ENCODE data around the gene EI24. TPM values are rescaled to one million over a fixed set of nuclear protein-coding genes. Genes with fewer than 3 reads are reported as not detected.
A peak's percentile ranks its signal among the peaks of the same experiment; 100 is the strongest.

The EI24 gene
- 164 and 170 TPM in 2 replicates for total RNA-seq (2022)
- percentile 87 among the genes with signal in this experiment for Bru-seq, nascent RNA
- BruChase-seq, experiment 1, labeled RNA remaining after a 2-hour chase, result percentile 93 among the genes with signal in this experiment
- percentile 97 among the genes with signal in this experiment for BruChase-seq, experiment 2, labeled RNA remaining after a 6-hour chase
- long read RNA-seq, transcript EI24-211 (11 exons, 1,544 nt), result minor isoform, 10 of 509 reads
- long read RNA-seq, transcript EI24-201 (11 exons, 2,455 nt), result major isoform, 408 of 509 reads
- long read RNA-seq, transcript EI24-213 (11 exons, 1,747 nt), result minor isoform, 7 of 509 reads
- long read RNA-seq, partial matches to known transcripts, result 19 of 509 reads
- long read RNA-seq, other reads (novel, unspliced or antisense), result 64 of 509 reads

DNA sequence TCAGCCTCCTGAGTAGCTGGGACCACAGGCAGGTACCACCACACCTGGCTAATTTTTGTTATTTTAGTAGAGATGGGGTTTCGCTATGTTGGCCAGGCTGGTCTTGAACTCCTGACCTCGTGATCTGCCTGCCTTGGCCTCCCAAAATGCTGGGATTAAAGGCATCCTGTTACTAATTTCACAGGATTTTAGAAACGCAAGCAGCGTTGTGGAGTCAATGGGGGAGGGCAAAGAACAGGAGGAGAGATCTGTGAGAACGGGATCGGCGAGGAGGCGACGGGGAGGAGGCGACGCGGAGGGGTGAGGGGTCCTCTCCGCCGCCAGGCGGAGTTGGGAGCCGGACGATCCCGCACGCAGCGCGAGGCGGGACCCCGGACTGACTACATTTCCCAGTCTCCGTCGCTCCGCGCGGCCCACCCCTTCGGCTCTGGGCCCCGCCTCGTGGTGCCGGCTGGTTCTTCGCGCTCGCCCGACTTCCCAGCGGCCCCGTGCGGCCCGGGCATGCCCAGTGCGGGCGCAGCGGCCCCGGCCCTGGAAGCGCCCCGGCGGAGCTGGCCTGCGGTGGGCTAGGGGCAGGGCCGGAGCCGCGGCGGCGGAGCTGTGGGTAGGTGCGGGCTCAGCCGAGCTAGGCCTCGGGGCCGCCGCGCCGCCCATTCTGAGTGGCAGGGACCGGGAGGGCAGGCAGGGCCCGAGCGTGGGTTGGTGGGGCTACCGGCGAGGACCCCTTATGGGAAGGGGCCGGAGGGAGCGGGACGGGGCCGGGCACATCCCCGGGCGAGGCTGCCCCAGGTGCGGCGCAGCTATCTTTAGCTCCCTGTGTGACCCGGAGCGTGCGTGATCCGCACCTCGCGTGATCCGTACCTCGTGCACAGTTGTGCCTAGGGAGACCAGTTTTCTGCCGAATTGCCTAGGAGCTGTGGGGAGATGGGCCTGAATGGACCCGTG is at the start of gene EI24:
EI24 (plus strand) TSS at position 508 of the 945 bp plus-strand sequence. CDS start 3,051 bp downstream, outside the sequence.
- no TSS peak for BruUV-seq (replicated peaks)
- H3K27me3 ChIP-seq (replicated peaks; ENCODE audit: control insufficient read depth, insufficient read depth, low read length), result no peaks in the 10 kb centered on the region
- H3K4me1 Mint-ChIP-seq (ENCODE audit: low read depth, unreplicated experiment), result peaks cover 15% of the 10 kb centered on the region
- peak within 1 kb of the TSS; percentile 80 for H3K4me3 Mint-ChIP-seq (ENCODE audit: unreplicated experiment)
- H3K9me3 ChIP-seq, result no peaks in the 10 kb centered on the region
- peaks cover 27% of the 10 kb centered on the region for H3K4me1 ChIP-seq
- H3K36me3 ChIP-seq (ENCODE audit: control insufficient read depth, insufficient read depth, low read length), result 0 out of 2 replicates have a peak, but pooled peaks cover 3% of the 10 kb centered on the region
- POLR2A ChIA-PET, result interaction anchor here (0.6 to 2.3 kb wide), 6 partner anchors 23 to 67 kb away, joined by 3 to 20 read pairs (median 4); partner anchors contain the start of gene STT3A
- intact Hi-C loops (cut with micrococcal nuclease; ENCODE audit: unreplicated experiment), result loop anchor here (1.0 to 2.0 kb wide), 3 partner anchors 23 to 57 kb away; partner anchors contain the start of gene STT3A
- peaks cover 23% of the 10 kb centered on the region for H3K36me3 Mint-ChIP-seq (ENCODE audit: insufficient read depth, unreplicated experiment)
- TF ChIP-seq, protein P1, sequence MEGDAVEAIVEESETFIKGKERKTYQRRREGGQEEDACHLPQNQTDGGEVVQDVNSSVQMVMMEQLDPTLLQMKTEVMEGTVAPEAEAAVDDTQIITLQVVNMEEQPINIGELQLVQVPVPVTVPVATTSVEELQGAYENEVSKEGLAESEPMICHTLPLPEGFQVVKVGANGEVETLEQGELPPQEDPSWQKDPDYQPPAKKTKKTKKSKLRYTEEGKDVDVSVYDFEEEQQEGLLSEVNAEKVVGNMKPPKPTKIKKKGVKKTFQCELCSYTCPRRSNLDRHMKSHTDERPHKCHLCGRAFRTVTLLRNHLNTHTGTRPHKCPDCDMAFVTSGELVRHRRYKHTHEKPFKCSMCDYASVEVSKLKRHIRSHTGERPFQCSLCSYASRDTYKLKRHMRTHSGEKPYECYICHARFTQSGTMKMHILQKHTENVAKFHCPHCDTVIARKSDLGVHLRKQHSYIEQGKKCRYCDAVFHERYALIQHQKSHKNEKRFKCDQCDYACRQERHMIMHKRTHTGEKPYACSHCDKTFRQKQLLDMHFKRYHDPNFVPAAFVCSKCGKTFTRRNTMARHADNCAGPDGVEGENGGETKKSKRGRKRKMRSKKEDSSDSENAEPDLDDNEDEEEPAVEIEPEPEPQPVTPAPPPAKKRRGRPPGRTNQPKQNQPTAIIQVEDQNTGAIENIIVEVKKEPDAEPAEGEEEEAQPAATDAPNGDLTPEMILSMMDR (IDR thresholded peaks at IDR 0.05; ENCODE audit: insufficient read depth in 1 of 2, low read depth in 1 of 2, low read length in 1 of 2, severe bottlenecking in 1 of 2, unreplicated experiment in 1 of 2), result peak; percentile 89 to 98
- peak; percentile 97 to 99 for DNase-seq
- no peaks in the 10 kb centered on the region for H3K9me3 Mint-ChIP-seq (ENCODE audit: unreplicated experiment)
- peak within 1 kb of the TSS; percentile 58 for H3K27ac Mint-ChIP-seq (ENCODE audit: unreplicated experiment)
- CTCF ChIA-PET, result interaction anchor here (0.6 to 1.8 kb wide), 5 partner anchors 23 to 136 kb away, joined by 3 to 7 read pairs (median 6); partner anchors contain the start of genes CHEK1 and STT3A
- no peaks in the 10 kb centered on the region for H3K27me3 Mint-ChIP-seq (ENCODE audit: insufficient read depth, unreplicated experiment)
- H3K4me3 ChIP-seq (ENCODE audit: low read depth, low read length), result peak within 1 kb of the TSS; percentile 99

DNA sequence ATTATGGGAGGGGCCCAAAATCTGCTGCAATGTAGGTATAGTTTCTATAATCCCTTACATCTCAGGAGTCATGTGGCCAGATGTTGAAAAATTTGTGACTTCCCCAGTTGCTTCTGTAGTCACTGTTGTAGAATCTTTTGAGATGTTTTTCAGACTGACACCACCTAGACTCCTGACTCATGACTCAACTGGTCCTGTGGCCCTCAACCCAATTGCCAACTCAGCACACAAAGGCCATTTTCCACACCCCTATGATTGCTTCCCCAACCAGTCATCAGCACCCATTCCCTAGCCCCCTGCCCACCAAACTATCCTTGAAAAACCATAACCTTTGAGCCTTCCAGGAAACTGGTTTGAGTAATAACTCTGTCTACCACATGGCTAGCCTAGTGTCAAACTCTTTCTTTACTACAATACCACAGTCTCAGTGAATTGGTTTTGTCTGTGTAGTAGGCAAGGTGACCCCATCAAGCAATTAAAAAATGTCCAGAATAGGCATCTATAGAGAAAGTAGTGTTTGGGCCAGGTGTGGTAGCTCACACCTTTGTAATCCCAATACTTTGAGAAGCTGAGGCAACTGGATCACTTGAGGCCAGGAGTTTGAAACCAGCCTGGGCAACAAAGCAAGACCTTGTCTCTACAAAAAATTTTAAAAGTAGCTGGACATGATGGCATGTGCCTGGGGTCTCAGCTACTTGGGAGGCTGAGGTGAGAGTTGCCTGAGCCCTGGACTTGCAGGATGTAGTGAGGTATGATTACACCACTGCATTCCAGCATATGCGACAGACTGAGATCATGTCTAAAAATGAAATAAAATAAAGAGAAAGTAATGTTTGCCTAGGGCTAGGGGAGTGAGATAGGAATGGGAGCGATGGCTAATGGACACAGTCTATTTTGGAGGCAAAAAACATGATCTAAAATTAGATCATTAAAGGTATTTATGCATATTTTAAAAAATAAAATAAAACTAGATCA is 49.1 kb upstream of the EI24 start:
- ChIA-PET POLR2A (no interaction called here), CTCF (interaction anchor here (0.5 kb wide), 1 partner anchor 390 kb away, joined by 3 read pairs; no protein-coding TSS in a partner anchor)
- DNase-seq, result no peak
- intact Hi-C loops (cut with micrococcal nuclease; ENCODE audit: unreplicated experiment), result no loop called here
- no peaks in the 10 kb centered on the region for H3K27me3 Mint-ChIP-seq (ENCODE audit: insufficient read depth, unreplicated experiment)
- no peaks in the 10 kb centered on the region for H3K4me1 ChIP-seq
- no peaks in the 10 kb centered on the region; the same call in 1 of the 2 replicates for H3K27me3 ChIP-seq (replicated peaks; ENCODE audit: control insufficient read depth, insufficient read depth, low read length)
- no peak overlapping the region for H3K27ac Mint-ChIP-seq (ENCODE audit: unreplicated experiment)
- no peak overlapping the region for H3K4me3 Mint-ChIP-seq (ENCODE audit: unreplicated experiment)
- TF ChIP-seq, protein P1 (IDR thresholded peaks at IDR 0.05; ENCODE audit: insufficient read depth in 1 of 2, low read depth in 1 of 2, low read length in 1 of 2, severe bottlenecking in 1 of 2, unreplicated experiment in 1 of 2), result no peak
- BruUV-seq (replicated peaks), result no TSS peak
- no peaks in the 10 kb centered on the region for H3K36me3 Mint-ChIP-seq (ENCODE audit: insufficient read depth, unreplicated experiment)
- H3K36me3 ChIP-seq (ENCODE audit: control insufficient read depth, insufficient read depth, low read length), result no peaks in the 10 kb centered on the region
- no peaks in the 10 kb centered on the region for H3K4me1 Mint-ChIP-seq (ENCODE audit: low read depth, unreplicated experiment)
- H3K4me3 ChIP-seq (ENCODE audit: low read depth, low read length), result no peak overlapping the region
- H3K9me3 Mint-ChIP-seq (ENCODE audit: unreplicated experiment), result peaks cover 25% of the 10 kb centered on the region
- H3K9me3 ChIP-seq, result peaks cover 12% of the 10 kb centered on the region

All from Caco-2 (cell line).